GM20000 (cell line): Measurements from ENCODE around the gene PRSS2.

Source experiments
- DNase-seq: peaks from one replicate; pipeline ENCODE4 v3.0.0; 2012; ENCODE audit warnings: low spot score
- TF ChIP-seq, protein P1 (sequence below): IDR thresholded peaks from 2 replicates; pipeline ENCODE4 v1.5.1; 2012; ENCODE audit warnings: mild to moderate bottlenecking, control low read depth; ENCODE audit errors: extremely low read depth, missing control alignments

The PRSS2 gene

DNA sequence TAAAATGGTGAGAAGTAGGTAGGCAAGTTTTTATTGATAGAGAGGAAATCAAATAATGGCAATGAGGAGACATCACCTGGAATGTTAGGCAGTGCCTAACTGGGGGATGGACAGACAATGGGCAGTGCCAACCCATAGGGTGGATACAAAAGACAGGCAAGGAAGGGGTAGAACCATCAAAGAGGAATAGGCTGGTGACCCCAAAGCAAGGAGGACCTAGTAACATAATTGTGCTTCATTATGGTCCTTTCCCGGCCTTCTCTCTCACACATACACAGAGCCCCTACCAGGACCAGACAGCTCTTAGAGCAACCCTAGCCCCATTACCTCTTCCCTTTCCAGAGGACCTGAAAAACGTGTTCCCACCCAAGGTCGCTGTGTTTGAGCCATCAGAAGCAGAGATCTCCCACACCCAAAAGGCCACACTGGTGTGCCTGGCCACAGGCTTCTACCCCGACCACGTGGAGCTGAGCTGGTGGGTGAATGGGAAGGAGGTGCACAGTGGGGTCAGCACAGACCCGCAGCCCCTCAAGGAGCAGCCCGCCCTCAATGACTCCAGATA lies 30.0 kb downstream of the PRSS2 start:
- TF ChIP-seq, protein P1, sequence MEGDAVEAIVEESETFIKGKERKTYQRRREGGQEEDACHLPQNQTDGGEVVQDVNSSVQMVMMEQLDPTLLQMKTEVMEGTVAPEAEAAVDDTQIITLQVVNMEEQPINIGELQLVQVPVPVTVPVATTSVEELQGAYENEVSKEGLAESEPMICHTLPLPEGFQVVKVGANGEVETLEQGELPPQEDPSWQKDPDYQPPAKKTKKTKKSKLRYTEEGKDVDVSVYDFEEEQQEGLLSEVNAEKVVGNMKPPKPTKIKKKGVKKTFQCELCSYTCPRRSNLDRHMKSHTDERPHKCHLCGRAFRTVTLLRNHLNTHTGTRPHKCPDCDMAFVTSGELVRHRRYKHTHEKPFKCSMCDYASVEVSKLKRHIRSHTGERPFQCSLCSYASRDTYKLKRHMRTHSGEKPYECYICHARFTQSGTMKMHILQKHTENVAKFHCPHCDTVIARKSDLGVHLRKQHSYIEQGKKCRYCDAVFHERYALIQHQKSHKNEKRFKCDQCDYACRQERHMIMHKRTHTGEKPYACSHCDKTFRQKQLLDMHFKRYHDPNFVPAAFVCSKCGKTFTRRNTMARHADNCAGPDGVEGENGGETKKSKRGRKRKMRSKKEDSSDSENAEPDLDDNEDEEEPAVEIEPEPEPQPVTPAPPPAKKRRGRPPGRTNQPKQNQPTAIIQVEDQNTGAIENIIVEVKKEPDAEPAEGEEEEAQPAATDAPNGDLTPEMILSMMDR = no peak
- DNase-seq = no peak

DNA sequence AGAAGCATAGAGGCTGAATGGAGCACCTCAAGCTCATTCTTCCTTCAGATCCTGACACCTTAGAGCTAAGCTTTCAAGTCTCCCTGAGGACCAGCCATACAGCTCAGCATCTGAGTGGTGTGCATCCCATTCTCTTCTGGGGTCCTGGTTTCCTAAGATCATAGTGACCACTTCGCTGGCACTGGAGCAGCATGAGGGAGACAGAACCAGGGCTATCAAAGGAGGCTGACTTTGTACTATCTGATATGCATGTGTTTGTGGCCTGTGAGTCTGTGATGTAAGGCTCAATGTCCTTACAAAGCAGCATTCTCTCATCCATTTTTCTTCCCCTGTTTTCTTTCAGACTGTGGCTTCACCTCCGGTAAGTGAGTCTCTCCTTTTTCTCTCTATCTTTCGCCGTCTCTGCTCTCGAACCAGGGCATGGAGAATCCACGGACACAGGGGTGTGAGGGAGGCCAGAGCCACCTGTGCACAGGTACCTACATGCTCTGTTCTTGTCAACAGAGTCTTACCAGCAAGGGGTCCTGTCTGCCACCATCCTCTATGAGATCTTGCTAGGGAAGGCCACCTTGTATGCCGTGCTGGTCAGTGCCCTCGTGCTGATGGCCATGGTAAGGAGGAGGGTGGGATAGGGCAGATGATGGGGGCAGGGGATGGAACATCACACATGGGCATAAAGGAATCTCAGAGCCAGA lies 31.0 kb downstream of the PRSS2 start:
- DNase-seq = no peak
- TF ChIP-seq, protein P1 = no peak

DNA sequence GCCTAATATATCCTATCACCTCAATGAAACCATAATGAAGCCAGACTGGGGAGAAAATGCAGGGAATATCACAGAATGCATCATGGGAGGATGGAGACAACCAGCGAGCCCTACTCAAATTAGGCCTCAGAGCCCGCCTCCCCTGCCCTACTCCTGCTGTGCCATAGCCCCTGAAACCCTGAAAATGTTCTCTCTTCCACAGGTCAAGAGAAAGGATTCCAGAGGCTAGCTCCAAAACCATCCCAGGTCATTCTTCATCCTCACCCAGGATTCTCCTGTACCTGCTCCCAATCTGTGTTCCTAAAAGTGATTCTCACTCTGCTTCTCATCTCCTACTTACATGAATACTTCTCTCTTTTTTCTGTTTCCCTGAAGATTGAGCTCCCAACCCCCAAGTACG lies 31.5 kb downstream of the PRSS2 start:
- no peak for DNase-seq
- TF ChIP-seq, protein P1 = no peak

DNA sequence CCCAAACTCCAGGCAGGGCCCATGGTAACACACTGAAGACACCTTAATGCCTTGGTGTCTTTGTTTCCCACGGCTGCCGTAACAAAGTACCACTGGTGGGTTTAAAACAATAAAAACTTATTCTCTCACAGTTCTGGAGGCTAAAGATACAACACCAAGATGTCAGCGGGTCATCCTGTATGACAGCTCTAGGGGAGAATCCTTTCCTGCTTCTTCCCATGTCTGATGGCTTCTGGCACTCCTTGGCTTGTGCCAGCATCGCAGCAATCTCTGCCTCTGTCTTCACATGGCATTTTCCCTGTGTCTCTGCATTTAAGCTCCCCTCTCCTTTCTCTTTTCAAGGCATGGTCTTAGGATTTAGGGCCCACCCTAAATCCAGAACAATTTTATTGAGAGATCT lies 33.1 kb downstream of the PRSS2 start:
- TF ChIP-seq, protein P1 = no peak

DNA sequence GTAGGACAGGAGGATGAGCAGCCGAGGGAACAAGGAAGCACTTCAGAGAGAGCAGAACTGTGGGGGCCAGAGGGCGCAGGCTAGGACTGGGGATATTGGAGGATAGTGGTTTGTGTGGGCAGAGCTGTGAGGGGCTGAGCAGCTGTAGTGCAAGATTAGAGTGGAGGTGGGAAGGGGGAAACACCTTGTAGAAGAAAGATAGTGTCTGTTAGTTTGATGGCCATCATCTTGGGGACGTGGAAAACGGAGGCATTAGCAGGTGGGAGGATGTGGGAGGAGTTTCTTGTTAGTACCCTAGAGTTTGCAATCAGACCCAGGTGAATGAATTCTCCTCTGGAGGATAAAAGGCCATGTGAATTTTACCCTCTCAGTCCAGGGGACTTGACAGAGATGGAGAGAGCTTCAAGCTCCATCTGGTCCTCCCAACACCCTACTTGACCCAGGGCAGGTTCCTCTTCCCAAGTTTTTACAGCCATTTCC lies 34.0 kb downstream of the PRSS2 start:
- DNase-seq = no peak
- TF ChIP-seq, protein P1 = no peak

More for the DNA sequence above, 33.1 kb downstream of the PRSS2 start:
- DNase-seq = no peak

DNA sequence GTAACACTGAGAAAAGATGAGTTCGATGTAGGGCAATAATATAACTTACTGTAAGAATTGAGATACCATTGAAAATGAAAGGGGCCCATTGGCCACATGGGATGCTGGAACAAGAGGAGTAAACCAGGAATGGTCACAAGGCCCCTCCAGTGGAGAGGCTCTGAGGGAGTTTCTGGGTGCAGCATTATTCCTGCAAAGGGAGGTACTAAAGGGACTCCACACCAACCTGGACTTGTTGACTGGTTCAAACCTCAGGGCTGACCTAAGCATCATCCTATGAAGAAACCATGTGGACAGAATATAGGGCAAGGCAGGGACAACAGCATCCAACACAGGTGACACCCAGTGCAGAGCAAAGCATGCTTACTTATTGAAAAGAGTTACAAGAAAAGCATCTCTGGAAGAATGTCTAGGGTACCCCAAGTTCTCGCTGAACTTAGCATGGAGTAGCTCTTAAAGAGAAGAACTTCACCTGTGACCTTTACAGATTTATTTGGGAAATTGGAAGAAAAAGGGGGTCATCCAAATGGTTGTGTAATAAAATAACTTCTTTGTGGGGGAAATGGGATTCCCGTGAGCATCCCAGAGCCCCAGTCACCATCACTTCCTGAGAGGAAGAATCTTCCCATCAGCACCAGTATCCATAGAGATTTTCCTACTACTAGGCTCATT lies 34.7 kb downstream of the PRSS2 start:
- TF ChIP-seq, protein P1 = no peak
- no peak for DNase-seq

DNA sequence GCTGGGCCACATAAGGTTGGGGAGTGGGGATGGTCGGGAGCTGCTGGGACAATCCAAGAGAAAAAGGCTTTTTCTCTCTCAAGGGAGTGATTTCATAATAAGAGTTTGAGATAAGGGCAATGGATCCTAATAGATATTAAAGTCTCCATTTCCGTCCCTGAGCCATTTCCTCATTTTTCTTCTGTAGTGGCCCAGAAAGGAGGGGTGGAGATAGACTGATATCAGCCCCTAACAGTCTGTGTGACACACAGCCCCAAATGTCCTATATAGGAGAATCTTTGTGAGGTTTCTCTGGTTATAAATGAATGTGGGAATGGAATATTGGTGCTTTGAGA lies 35.2 kb downstream of the PRSS2 start:
- DNase-seq = no peak
- TF ChIP-seq, protein P1 = no peak
